ENCODE data around the gene AGBL2.

GRCh38 chr11:47714554-47715081, 551 bp downstream of the AGBL2 start:
- no peak for TF ChIP-seq CTCF (IDR thresholded peaks at IDR 0.05 in 4 of 5, conservative IDR thresholded peaks at IDR 0.05 in 1 of 5)
- TF ChIP-seq POLR2A (IDR thresholded peaks at IDR 0.05) = no peak
